ENCODE results near the gene KCNRG.

DNA sequence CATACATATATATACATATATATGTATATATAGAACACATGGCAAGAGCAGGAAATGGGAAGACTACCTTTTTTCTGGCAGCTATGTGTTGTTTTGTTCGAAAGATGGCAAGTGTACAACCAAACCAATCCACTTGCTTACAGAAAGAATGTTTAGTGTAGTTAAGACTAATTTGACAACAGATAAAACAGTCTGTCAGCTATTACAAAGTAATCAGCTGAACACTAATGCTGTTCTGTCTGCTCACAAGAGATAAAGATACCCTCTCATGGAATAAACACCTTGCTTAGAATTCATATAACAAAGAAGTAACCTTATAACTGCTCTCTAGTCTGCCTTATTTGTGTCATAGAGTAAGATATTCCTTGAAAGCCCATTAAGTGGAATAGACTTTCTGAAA, 858 bp upstream of the KCNRG start:
- TF ChIP-seq, protein P1, sequence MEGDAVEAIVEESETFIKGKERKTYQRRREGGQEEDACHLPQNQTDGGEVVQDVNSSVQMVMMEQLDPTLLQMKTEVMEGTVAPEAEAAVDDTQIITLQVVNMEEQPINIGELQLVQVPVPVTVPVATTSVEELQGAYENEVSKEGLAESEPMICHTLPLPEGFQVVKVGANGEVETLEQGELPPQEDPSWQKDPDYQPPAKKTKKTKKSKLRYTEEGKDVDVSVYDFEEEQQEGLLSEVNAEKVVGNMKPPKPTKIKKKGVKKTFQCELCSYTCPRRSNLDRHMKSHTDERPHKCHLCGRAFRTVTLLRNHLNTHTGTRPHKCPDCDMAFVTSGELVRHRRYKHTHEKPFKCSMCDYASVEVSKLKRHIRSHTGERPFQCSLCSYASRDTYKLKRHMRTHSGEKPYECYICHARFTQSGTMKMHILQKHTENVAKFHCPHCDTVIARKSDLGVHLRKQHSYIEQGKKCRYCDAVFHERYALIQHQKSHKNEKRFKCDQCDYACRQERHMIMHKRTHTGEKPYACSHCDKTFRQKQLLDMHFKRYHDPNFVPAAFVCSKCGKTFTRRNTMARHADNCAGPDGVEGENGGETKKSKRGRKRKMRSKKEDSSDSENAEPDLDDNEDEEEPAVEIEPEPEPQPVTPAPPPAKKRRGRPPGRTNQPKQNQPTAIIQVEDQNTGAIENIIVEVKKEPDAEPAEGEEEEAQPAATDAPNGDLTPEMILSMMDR (IDR thresholded peaks at IDR 0.05), result no peak
- no peak for TF ChIP-seq POLR2A (IDR thresholded peaks at IDR 0.05)
